H1 (cell line): ENCODE measurements around the gene COL4A1. TPM values are rescaled to one million over a fixed set of nuclear protein-coding genes. Genes with fewer than 3 reads are reported as not detected.

Experiments used
- MAFK ChIP-seq: IDR thresholded peaks from 2 replicates; pipeline ENCODE4 v1.6.1; 2012; ENCODE audit warnings: low read depth, mild to moderate bottlenecking, improper control_type of control experiment, low read length
- SP2 ChIP-seq: IDR thresholded peaks from 2 replicates; pipeline ENCODE4 v1.6.1; 2012; ENCODE audit warnings: mild to moderate bottlenecking, low read length, inconsistent platforms
- SUZ12 ChIP-seq: fragments of 200-600 bp; sonication (generic); IDR thresholded peaks from 2 replicates; pipeline ENCODE4 v1.6.1; 2012; ENCODE audit warnings: mild to moderate bottlenecking, inconsistent platforms, low read length, moderate library complexity, mixed read lengths
- TBP ChIP-seq: IDR thresholded peaks from 2 replicates; pipeline ENCODE4 v1.6.1; 2011; ENCODE audit warnings: low read depth, low read length, improper control_type of control experiment
- TEAD4 ChIP-seq: IDR thresholded peaks from 2 replicates; pipeline ENCODE4 v1.6.1; 2012; ENCODE audit warnings: low read depth, low read length, inconsistent platforms, mixed read lengths
- polyA plus RNA-seq, 7 experiments: library from polyadenylated mRNA; depleted of rRNA in 3 of 7; stranded (reverse) in 5 of 7; unstranded in 2 of 7; fragments of >200 nt in 5 of 7; fragments of 200-250 nt in 2 of 7; gene quantifications; 1 replicate in 5 of 7; 2 replicates in 1 of 7; 4 replicates in 1 of 7; pipeline versions ENCODE4 v1.2.1 to v1.2.3, GENCODE V29; 2011 to 2013; ENCODE audit warnings: missing spikeins in 2 of 7, mixed read lengths in 2 of 7
- total RNA-seq: library from RNA; stranded (reverse); fragmentation: NEBNext Ultra II Directional; extraction: Animal tissue kit (Norgen Biotek cat#: 25700); gene quantifications from 2 replicates; pipeline ENCODE4 v1.2.1, GENCODE V29; 2021
- TF ChIP-seq, protein P1 (sequence below): IDR thresholded peaks from 2 replicates; pipeline ENCODE4 v1.6.1; 2011; ENCODE audit warnings: low read length, improper control_type of control experiment
- TF ChIP-seq, protein P2 (sequence below): IDR thresholded peaks from 2 replicates; pipeline ENCODE4 v1.6.1; 2011; ENCODE audit warnings: low read depth, mild to moderate bottlenecking, low read length; ENCODE audit not compliant: insufficient read depth

Gene COL4A1
- total and polyA plus RNA-seq, 2 of the 8 experiments (the other 6 are each of a cell fraction or from before 2014, with no cell fraction given) = 30.7 to 82.0 TPM

DNA sequence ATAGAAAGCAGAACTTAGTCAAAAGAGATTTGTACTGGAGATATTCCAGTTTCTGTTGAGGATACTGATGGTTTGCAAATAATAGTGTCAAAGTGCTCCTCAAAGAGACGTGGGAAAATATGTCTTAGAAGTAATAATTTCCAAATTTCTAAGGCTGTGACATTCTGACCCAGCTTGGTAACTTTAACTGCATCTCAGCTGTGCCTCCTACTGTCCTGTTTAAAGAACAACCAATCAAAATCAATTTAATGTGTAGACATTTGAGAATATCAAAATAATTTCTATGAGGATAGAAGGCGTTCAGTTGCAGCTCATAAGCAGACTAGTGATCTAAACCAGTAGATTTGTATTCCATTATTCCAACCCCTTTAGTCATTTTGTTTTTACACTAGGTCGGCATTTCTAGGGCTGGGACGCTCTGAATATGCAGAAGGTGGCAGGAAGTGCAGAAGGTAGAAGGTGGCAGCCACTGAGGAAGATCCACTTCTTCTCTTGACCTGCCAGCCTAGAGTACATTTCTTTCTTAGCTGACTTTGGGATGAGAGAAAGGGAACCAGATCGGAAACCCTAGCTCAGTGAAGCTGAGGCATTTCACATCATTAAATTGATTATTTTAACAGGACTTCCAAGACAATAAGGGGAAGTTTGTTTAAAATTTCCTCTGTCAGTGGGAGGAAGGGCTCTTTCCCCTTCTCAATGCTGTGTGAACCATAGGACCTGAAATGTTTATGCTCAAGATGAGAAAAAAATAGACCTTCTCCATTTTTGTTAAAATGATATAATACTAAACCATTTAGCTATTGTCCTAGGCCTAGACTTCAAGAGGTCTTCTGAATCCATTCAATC, 67.5 kb downstream of the COL4A1 start (continued):
- TF ChIP-seq, protein P1, sequence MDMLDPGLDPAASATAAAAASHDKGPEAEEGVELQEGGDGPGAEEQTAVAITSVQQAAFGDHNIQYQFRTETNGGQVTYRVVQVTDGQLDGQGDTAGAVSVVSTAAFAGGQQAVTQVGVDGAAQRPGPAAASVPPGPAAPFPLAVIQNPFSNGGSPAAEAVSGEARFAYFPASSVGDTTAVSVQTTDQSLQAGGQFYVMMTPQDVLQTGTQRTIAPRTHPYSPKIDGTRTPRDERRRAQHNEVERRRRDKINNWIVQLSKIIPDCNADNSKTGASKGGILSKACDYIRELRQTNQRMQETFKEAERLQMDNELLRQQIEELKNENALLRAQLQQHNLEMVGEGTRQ = no peak
- TF ChIP-seq MAFK (no peak), SUZ12 (no peak), TEAD4 (no peak), SP2 (no peak), TBP (no peak)
- TF ChIP-seq, protein P2, sequence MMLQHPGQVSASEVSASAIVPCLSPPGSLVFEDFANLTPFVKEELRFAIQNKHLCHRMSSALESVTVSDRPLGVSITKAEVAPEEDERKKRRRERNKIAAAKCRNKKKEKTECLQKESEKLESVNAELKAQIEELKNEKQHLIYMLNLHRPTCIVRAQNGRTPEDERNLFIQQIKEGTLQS = no peak
